Activated CD8-positive, alpha-beta memory T cell treated with anti-CD3 and anti-CD28 coated beads, Interleukin-2, amount 50 U/mL, for 1 hour (primary cell): Measurements from ENCODE around the gene NNMT.

ENCODE experiments used
- DNase-seq: peaks from one replicate; pipeline ENCODE4 v3.0.0-alpha.2; 2020; ENCODE audit errors: extremely low read depth

Gene NNMT

DNA sequence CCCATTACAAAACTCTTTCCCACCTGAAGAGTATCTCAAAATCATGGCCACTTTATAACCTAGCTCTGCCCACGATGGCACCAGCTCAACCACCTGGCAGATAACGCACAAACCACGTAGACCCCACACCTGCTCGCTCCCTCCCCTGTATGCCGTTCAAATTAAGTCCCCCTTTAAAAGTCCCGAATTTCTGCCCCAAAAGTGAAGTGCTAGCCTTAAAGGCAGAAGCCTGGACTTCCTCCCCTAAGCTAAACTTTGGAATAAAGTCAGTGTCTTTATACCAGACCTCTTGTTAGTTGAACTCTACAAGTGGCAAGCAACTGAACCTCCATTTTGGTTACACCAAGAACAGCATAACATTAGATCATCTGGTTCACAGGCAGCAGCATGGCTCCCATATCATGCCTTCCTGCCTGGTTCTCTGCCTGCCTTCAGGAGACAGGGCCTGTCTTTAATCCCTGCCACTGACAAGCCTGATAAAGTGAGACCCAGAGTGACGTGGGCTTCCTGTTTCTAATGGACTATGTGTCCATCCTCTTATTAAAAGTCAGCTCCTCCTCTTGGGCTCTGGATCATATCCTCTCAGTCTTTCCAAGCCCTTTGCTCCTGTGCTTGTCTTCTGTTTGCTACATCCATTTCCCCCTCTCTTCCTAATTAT lies 32.6 kb upstream of the NNMT start:
- DNase-seq = no peak

DNA sequence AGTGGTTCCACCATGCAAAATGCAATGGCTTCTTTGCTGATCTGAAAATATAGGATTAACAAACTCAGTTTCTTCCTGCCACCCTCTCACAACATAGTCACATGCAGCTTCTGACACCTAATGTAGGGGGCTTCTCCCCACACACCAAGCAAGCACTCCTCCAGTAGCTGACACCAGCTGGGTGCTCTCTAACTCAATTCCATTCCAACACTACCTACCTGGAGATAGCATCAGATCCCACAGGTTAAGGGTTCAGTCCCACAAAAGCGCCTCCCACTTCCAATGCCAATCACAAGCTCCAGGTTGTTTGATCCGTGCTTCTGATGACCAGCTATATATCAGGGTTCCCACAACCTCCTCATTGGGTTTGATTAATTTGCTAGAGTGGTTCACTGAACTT lies 31.8 kb upstream of the NNMT start:
- no peak for DNase-seq

DNA sequence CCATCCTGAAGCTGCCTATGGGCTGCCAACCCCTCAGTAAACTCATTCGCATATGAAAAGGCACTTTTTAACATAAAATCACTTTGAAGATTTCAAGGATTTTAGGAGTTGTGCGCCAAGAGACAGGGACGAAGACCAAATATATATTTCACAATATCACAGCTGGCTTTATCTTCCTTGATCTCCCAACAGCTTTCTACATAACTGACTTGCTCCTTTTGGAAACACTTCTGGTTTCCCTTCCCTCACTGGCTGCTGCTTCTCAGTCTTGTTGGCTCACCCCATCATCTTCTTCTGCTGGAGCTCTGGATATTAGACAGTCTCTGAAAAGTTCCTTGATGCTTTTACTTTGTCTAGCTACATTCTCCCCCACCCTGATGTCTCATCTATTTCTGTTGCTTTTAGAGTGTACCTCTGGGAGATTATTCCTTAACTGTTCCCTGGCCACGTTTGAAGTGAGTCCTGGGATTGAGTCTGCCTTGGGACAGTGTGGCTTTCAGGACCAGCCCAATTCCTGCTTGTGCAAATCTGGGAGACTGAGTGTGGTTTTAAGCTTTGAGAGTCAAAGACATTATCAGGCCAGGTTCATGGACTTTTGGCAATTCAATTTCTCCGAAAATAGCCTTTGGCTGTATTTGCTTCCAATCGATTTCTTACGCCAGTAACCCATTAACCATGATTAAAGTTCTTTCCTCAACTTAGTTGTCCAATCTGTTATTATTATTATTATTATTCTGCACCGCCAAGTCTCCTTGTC lies 30.9 kb upstream of the NNMT start:
- DNase-seq = no peak

DNA sequence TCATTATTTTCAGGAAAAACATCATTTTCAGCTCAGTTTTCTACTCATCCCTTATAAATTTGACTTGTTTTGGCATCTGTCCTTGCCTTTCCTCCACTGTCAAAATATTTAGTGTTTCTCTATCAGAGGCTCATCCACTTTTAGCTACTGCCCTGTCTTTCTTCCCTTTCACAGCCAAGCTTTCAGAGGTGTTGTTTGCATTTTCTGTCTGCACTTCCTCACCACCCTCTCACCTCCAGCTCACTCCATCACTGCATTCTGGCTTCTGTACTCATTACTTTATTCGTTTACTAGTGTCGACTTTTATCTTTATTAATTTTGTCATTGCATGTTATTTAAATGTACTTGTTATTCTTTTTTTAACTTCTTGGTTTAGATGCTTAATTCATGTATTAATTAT lies 26.7 kb upstream of the NNMT start:
- no peak for DNase-seq

DNA sequence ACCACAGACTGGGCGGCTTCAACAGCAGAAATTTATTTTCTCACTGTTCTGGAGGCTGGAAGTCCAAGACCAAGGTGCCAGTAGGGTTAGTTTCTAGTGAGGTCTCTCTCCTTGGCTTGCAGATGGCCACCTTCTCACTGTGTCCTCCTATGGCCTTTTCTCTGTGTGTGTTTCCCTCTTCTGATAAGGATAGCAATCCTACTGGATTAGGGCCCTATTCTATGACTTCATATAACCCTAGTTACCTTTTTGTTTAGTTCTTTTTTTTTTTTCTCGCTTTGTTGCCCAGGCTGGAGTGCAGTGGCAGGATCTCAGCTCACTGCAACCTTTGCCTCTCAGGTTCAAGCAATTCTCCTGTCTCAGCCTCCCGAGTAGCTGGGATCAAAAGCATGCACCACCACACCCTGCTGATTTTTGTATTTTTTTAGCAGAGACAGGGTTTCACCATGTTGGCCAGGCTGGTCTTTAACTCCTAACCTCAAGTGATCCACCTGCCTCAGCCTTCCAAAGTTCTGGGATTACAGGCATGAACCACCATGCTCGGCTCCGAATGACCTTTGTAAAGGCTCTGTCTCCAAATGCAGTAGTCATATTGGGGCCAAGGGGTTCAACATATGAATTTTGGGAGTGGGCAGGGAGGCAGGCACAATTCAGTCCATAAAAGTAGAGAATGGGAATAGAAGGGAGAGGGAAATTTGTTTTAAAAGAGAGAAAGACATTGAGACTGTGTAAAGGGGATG lies 25.5 kb upstream of the NNMT start:
- DNase-seq = no peak

DNA sequence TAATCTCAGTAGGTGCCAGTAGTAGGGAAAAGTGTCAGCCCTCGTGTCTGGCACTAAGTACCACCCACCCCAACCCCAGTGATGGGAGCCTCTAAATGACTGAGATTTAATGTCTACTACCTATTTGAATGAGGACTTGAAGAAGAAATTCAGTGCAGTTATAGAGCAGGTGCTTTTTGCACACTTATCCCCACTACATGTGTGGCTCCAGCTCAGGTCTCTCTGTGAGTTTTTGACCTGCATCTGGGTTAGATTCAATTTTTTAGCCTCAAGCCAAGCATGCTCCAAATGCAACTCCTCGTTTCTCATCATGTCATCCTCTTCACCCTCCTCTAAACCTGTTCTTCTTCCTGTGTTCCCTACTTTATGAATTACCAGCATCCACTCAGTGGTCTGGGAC lies 24.9 kb upstream of the NNMT start:
- no peak for DNase-seq

DNA sequence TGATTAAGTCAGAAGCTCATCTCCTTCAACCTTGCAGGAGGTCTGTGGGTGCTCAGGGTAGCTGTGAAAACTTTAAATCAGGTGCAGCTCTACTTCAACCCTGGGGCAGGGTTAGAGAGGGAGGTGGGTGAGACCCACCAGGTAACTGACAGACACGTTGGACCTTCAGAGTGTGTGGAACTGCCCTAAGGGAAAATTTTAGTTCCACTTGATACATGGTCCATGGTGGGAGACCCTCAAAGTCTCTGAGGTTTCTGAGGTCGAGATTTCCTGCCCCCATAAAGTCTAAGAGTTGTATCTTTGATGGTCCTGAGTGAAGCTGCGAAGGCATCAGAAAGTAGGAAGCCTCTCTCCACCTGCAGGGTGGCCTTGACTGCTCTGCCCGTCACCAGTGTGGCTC lies 23.9 kb upstream of the NNMT start:
- DNase-seq = no peak

DNA sequence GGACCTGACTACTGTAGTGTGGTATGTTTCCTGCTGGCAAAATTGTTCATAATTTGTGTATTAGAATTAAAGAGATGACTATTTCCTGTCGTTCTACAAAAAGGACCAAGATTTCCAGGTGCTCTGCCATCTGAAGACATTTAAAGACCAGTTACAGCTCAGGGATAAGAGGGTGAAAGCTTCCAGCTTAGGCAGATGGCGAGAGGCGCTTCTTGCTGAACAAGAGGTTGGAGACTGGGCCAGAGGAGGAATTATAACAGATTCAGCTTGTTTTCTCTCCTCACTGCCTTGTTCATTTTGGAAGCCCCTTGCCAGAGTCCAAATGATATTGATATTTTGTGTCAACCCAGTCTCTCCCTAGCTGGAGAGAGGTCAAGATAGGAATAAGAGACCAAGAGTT lies 23.1 kb upstream of the NNMT start:
- DNase-seq = no peak

DNA sequence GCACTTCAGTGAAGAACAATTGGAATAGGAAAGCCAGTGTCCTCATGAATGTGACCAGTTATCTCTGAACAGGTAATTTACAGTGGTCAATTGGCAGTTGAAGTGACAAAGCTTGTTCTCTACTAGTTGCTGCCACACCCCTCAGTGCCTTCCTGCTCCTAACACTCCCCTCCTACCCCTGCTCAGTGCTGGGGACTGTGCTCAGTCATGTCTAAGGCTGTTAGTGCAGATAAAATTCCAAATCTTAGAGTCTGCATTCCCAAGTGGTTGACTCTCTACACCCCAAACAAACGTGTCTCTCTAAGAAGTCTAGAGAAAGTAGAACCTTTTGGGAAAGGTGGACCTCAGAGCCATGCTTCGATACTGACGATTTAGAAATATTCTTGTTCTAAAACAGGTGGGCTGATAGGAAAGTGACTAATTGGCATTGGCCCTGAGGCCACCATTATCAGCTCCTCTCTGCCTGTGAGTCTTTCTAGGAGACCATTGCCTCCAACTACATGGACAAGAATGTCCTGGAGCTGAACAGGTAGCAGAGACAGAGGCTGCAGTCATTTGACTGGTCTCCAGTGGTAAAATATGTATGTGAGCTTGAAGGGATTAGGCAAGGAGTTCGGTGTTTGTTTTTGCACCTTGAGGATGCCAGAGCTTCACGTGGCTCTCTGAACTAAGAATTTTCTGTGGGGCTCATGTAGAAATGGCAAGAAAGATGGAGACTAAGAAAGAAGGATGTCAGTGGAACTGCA lies 22.1 kb upstream of the NNMT start:
- DNase-seq = no peak

DNA sequence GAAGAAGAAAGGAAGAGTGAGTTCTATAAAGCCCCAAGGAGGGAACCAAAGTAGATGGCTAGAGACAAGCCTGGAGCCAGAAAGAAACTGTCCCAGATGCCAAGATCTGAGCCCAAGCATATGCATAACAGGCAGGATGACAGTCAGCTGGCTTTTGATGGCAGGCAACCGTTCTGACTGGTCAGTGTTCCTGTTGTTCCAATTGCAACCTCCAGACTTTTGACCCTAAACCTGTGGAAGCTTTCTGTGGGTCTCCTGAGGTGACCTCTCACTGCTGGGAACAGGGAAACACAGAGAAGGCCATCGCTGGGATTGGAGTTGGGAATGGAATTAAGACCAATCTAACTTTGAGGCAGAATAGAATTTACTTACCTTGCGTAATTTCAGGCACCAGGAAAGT lies 21.6 kb upstream of the NNMT start:
- no peak for DNase-seq

DNA sequence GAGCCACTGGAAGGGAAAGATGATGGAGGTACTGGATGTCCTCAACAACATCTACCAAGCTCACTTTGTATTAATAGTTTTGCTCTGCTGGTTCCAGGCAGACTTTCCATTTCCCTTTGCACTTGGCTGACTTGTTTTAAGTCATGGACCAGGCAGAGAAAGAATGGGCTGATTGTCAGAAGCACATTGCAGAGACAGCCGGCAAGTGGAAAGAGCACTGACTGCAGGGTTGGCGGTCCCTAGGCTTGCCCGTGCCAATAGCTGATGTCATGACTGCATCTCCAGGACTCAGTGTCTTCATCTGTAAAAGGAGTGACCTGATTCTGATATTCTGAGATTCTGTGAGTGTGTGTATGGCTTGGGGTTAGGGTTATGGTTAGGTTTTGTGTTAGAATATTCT lies 20.9 kb upstream of the NNMT start:
- DNase-seq = no peak

DNA sequence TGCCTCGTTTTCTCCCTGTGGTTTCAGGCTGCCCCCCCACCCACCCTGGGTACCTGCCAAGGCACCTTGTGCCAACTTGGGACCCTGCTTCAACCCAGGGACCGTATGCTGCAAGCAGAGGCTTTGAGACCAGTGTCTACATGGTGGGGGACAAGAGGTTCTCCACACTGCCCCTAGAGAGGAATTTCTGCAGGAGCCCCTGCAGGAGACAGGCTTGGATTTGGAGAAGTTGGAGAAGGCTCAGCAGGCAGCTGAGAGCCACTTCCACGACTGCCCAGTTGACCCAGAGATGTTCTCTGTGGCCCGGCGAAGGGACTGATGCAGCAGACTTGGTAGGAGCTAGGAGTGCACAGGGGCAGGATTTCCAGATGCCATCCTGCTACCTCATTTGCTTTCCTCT lies 20.1 kb upstream of the NNMT start:
- DNase-seq = no peak

DNA sequence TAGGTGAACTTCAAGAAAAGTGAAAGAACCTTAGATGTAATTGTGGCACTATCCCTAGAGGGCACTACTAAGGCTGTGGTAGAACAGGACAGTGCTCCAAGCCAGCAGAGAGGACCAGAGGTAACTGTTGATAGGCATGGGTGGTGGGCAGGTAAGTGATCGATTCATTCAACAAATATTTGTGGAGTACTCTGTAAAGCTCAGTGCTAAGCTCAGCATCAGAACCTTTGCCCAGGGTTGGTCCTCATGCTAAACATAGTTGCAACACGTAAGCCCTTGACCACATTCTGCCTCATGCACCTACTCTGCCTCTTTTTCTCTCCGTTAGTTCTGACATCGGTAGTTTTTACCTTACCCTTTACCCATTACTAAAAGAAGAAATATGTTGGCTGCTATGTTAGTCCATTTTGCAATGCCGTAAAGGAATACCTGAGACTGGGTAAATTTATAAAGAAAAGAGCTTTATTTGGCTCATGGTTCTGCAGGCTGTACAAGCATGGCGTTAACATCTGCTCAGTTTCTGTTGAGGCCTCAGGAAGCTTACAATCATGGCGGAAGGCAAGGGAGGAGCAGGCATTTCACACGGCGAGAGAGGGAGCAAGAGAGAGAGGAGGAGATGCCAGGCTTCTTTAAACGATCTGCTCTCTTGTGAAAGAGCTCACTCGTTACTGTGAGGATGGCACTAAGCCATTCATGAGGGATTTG lies 18.4 kb upstream of the NNMT start:
- DNase-seq = no peak

DNA sequence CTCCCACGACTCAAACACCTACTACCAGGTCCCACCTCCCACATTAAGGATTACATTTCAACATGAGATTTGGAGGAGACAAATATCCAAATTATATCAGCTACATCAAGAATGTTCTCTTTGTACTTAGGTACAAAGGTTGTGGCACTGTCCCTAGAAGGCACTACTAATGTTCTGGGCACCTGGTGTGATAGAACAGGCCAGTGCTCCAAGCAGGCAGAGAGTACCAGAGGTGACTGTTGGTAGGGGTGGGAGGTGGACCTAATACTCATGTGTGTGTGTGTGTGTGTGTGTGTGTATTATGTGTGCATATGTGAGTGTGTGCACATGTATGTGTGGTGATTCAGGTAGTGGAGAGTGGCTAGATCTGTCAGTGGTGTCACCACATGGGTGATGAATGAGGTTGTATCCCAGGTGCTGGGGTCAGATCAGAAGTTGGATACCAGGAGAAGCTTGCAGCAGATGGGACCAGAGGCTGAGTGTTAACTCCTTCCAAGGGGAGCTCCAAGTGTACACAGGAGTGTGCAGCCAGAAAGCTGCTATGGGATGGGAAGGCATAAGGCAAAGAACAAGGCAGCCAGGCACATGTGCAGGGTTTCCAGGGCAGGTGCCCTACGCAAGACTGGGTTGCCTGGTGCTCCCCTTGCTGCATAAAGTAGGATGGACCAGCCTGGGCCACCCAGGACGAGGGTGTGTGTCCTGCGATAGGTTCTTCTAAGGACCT lies 17.7 kb upstream of the NNMT start:
- DNase-seq = no peak

DNA sequence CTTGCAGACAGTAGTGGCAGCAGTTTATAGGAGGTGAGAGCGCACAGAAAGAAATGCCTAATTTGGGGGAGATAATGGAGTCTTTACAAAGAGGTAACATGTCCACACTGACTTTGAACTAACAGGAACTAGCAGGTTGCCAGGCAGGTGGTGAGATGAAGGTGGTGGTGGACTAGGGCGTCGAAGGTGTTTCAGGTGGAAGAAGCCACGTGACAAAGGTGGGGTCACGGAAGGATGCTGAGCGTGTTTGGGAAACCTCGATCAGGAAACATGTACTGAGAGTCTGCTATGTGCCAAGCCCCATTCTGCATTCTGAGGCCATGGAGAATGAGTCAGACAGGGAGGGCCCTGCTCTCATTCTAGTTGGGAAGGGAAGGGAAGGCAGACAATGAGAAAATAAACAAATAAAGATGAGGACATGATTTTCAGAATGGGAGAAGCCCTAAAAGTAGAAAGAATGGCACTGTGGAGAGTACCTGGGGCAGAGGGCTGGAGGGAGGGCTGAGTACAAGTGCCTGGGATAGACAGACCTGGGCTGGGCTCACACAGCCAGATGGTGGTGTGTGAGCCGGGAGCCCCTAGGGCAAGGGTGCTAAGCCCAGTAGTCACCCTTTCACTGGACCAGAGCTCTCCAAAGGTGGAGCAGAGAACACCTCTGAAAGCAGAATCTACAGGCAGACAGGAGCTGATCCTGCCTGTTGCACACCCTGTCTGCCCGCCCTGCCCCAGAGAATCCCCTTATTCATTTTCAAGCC lies 16.2 kb upstream of the NNMT start:
- DNase-seq = no peak

DNA sequence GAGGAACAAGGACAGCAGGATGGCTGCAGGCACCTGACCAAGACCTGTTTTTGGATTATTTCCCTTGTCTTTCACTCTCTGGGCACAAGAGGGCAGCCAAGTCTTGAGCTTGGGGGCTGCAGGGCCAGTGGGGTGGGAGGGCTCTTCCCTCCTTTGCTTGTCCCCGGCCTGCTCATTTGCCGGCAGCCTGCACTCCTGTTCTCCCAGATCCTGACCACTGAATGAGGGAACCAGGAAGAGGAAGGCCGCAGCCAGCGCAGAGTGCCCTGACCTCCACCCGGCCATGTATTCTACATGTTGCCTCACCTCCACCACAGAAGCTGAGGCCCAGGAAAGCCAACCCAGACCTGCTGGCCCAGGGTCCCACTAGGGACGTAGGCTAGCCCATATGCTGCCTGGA lies 15.5 kb upstream of the NNMT start:
- DNase-seq = no peak

DNA sequence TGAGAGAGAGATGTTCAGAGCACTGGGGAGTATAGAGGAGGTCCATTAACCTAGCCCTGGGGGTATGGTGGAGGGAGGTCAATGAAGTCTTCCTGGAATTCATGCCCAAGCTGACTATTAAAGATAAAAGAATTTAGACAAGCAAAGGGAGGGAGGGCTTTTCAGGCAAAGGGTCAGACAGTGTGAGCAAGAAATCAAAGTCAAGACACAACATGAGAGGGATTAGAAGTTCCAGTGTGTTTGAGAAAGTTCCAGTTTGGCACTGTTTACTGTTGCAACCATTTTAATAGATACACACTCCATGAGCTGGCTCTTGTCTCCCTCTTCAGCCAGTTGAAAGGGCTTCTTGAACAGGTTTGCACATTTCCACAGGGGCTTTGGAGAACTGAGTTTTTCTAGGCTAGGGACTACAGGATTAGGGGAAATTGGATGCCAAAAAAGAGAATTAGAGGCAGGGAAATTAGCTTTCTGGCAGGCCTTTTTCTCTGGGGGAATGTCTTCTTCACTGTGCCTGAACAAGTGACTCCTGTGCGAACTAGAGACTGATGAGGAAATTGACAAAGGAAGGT lies 14.7 kb upstream of the NNMT start:
- no peak for DNase-seq

DNA sequence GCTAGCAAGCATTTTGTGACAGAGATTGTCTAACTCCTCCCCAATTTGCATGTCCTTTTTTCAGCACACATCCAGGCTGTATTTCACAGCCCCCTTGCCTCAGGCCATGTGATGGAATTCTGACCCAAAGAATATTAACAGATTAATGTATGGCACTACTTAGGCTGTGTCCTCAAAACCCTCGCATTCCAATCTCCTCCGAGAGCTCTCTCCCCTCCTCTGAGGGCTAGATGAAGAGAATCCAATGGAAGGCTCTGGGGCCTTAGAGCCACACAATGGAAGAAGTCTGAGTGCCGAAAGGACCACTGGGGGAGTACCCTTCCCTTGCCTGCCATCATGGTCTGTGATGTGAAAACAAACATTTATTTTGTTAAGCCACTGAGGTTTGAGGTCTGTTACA lies 13.7 kb upstream of the NNMT start:
- no peak for DNase-seq

DNA sequence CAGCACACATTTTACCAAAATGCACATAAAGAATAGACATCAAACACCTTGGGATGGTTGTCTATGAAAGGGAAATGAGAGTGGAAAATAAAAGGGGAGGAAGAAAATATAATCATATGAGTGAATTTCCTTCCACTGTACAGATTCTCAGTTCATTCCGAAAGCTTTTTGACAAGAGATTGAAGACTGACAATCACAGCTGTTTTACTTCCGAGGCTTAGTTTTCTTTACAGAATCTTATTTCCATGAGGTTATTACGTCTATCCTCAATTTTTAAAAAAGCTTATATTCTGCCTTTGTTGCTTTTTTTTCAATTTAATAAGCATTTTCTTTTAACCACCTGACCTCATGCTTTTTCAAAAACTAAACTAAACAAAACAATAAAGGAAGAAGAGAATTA lies 12.8 kb upstream of the NNMT start:
- no peak for DNase-seq

DNA sequence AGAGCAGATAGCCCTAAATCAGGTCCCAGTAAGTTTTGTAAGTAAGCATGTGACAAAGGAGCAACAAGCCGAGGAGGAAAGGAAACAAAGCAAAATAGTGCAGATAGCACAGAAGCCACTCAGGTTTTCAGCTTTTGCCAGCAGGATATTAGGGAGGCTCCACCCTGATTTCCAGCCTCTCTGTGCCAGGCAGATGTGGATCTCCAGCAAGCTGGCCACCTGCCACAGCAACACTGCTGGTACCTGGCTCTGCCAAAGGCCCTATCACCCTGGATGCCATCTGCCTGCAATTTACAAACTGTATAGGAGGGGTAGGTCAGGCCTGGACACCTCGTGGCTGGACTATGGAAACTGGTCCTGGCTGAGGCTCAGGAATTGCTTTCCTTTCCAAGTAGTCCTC lies 12.2 kb upstream of the NNMT start:
- DNase-seq = no peak
